NCI-H82 treated with DMSO at 0.1 percent for 48 hours (cell line): ENCODE results near the gene GNLY.

ENCODE experiments used
- DNase-seq: peaks from one replicate; lab custom pipeline; 2025; ENCODE audit not compliant: unreplicated experiment; lab: John Stamatoyannopoulos, UW

The GNLY gene

DNA sequence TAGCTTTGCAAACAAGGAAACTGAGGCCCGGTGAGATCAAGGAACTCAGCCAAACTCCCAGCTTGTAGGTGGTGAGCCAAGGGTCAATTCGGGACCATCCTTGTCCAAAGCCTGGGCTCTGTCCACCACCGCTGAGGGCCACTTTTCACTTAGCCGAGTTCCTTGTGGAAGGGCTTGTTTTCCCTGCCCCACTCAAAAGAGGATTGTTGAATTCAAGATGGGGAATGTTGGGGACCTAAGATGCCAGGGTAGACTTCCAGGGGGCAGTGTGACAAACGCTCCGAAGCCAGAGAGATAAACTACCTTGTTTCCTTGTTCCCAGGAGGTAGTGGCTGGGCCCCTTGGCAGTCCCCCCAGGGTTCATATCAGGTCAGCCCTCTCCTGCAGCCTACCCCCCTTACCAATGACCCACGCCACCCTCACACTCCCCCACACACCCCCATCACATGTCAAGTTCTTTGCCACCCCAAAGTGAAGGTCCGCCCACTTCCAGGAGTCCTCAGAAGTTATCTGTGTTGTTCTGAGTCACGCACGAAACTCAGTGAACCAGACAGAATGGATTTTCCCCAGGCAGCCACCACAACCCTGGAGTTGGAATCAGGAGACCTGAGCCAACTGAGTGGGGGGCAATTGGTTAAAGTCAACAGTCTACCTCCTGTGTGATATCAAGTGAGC, 49.3 kb downstream of the GNLY start:
- no peak for DNase-seq

DNA sequence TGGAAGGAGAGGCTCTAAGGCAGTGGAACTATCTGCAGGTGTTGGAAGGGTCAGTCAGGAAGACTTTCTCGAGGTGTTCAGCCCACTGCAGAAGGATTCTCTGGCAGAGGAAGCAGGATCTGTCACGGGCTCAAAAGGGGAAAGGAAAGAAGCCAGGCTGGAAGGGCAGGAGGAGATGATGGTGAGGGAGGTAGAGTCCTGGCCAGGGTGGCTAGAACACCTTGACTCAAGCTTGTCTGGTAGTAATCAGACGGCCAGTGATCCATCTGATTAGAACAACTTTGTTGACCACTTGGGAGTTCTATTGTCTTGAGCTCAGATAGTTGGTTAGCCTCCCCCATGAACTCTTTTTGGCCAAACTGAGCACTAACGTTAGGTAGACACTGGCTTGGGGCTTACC, 49.9 kb downstream of the GNLY start:
- DNase-seq, result no peak

DNA sequence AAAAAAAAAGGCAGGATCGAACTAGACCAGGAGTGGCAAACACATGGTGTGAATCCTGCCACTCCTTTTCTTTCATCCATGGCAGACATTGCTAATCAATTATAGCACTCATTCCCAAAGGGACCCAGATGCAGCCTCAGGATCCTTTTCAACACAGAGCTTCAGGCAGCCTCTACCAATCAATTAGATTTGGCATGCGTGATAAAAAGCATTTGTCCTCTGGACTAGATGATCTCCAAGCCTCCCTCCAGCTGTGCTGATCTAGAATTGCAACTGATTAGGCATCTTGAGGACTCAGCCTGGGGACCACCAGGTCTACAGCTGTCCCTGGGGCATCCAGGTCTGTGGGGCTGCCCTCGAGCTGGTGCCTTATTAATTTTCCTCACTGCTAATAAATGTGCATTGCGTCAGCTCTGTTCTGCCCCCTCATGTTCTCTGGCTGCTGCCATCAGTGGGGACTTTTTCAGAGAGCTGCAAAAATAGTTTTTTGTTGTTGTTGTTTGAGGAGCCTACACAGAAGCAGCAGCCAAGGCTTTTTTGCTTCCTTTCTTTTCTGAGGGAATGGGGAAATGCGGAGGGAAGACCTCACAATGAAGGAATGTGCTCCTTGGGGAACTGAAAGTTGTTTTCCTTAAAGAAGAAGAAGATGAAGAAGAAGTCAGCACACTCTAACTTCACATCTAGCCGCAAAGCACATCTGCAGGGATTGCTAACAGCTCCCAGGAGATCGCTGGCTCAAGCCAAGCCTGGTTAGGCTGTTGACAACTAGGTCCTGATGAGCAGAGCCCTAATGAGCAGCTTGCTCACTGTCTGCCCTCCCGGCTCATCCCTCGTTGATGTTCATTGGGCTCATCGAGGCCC, 50.8 kb downstream of the GNLY start:
- peak; percentile 70 for DNase-seq

DNA sequence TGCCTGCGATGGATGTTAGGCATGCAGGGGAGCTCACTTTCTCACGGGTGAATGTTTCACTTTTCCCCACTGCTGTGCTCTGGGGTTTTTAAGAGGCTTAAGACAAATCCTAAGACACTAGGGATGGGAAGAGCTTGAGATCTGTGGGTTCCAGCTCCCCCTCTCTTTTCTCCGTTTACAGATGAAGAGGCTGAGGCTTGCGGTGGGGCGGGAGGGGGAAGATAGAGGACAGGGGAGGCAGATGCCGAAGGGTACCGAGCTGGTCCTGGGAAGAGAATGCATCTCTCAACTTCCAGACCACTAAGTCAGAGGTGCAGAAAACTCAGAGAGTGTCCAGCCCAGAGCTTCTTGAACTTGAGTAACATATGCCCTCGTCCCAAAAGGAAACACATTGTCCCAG, 51.5 kb downstream of the GNLY start:
- DNase-seq, result peak; percentile 70

DNA sequence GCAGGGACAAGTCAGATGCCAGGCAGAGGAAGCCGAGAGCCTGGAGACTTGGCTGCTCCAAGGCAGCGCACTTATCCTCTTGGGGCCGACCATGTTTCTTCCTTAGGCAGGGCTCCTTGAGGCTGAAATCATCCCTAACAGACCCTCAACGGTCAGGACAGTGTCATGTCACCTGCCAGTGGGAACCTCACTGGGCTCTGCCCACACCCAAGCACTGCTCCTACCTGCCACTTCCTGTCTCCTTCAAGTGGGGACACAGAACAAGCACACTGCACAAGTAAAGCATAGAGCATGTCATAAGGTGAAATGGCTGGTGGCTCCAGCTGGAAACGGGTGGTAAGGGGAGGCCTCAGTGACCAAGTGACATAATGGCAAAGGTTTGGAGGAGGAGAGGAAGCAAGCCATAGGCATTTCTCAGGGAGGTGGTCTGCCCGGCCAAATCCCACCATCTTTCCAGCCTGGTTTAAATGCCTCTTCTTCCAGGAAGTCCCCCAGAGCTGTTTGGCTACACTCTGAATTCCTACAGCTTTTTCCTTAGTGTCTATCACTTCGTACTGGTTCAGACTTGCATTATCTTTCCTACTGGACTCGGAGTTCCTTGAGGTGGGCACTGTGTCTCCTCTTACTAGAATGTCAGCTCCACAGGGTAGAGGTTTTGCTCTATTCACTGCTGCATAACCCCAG, 52.3 kb downstream of the GNLY start:
- no peak for DNase-seq

DNA sequence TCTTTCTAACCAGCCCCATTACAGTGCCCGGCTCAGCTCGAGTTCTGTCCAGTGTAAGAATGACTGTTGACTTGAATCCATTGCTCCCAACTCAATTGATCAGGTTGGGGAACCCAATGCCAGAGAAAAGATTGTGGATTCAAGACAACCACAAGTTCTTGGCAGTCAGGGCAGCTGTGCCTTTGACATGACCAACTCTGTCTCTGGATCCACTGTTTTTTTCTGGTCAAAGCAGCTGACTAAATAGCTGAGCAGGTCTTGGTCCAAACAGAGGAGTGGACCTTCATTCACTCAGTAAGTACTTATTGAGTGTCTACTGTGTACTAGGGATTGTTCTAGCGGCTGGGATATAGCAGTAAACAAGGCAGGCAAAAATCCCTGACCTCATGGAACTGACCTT, 53.3 kb downstream of the GNLY start:
- no peak for DNase-seq

DNA sequence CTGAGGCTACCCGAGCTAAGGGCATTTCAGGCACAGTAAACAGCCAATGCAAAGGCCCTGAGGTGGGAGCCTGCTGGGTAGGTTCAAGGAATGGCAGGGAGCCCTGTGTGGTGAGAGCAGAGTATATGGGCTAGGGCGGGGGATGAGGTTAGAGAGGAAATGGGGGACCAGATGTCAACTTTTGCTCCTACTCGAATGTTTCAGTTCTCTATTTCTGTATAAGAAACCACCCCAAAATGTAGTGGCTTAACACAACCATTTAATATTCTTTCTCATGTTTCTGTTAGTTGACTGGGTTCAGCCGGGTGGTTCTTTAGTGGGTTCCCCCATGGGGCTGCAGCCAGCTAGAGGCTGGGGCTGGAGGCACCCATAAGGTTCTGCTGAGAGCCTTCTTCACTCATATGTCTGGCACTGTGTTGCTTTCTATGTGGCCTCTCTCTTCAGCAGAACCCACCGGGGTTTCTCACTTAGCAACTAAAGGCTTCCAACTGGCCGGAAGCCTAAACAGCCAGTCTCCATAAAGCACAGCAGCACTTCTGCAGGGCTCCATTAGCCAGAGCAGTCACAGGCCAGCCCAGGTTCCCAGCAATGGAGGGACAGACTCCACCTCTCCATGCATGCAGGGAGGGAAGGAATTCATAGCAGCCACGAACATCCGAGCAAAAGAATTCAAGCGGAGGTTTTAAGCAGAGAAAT, 54.0 kb downstream of the GNLY start:
- DNase-seq, result no peak
